ENCODE data around the gene OMA1. TPM values are rescaled to one million over a fixed set of nuclear protein-coding genes. Genes with fewer than 3 reads are reported as not detected.

Gene OMA1
- polyA plus RNA-seq, 1 experiment: 17.3 TPM

DNA sequence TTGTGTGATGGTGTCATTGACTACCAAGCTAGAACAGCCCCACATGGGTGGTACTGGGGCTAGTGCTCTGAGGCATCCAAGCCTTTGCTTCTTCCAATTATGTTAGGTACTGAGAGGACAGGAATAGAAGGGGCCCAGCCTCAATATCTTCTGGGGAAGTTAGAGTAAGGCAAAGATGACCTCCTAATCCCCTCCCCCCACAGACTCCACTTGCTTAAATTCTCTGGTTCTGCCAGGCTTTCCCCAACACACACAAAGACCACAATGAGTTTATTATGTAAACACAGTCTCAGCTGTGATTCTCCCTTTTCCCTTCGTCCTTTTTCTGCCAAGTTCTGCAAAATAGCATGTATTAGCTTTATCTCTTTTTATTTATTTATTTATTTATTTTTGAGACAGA, 33.7 kb upstream of the OMA1 start:
- ChIA-PET CTCF (interaction anchor here (1.5 to 3.2 kb wide), 3 partner anchors 33 to 72 kb away, joined by 5 to 15 read pairs (median 8); partner anchors contain the start of gene OMA1), POLR2A (no interaction called here)
- no peak for TF ChIP-seq CTCF (IDR thresholded peaks at IDR 0.05; ENCODE audit: low read depth, low read length)

GRCh38 chr1:58577654-58578030, 31.1 kb upstream of the OMA1 start:
- peaks cover 9% of the 10 kb centered on the region; the same call in 1 of the 2 replicates for H3K9me3 ChIP-seq (ENCODE audit: control insufficient read depth, insufficient read depth, low read length)
- no peak overlapping the region for H3K27ac ChIP-seq (ENCODE audit: low read depth, low read length)
- H3K27me3 ChIP-seq (ENCODE audit: control insufficient read depth, insufficient read depth, low read length): peaks cover 50% of the 10 kb centered on the region
- ChIA-PET CTCF (interaction anchor here (1.1 to 1.6 kb wide), 2 partner anchors 30 to 62 kb away, joined by 3 to 6 read pairs; no protein-coding TSS in a partner anchor), POLR2A (no interaction called here)
- no peak for DNase-seq (ENCODE audit: low read depth, low spot score)
- no peak overlapping the region for H3K4me3 ChIP-seq (ENCODE audit: low read depth, low read length)
- TF ChIP-seq CTCF (IDR thresholded peaks at IDR 0.05; ENCODE audit: low read depth, low read length): no peak

More for the DNA sequence above, 33.7 kb upstream of the OMA1 start:
- H3K27ac ChIP-seq (ENCODE audit: low read depth, low read length): no peak overlapping the region
- DNase-seq (ENCODE audit: low read depth, low spot score): no peak
- H3K4me3 ChIP-seq (ENCODE audit: low read depth, low read length): no peak overlapping the region
- H3K27me3 ChIP-seq (ENCODE audit: control insufficient read depth, insufficient read depth, low read length): peaks cover 26% of the 10 kb centered on the region
- H3K9me3 ChIP-seq (ENCODE audit: control insufficient read depth, insufficient read depth, low read length): peaks cover 9% of the 10 kb centered on the region; the same call in 1 of the 2 replicates

DNA sequence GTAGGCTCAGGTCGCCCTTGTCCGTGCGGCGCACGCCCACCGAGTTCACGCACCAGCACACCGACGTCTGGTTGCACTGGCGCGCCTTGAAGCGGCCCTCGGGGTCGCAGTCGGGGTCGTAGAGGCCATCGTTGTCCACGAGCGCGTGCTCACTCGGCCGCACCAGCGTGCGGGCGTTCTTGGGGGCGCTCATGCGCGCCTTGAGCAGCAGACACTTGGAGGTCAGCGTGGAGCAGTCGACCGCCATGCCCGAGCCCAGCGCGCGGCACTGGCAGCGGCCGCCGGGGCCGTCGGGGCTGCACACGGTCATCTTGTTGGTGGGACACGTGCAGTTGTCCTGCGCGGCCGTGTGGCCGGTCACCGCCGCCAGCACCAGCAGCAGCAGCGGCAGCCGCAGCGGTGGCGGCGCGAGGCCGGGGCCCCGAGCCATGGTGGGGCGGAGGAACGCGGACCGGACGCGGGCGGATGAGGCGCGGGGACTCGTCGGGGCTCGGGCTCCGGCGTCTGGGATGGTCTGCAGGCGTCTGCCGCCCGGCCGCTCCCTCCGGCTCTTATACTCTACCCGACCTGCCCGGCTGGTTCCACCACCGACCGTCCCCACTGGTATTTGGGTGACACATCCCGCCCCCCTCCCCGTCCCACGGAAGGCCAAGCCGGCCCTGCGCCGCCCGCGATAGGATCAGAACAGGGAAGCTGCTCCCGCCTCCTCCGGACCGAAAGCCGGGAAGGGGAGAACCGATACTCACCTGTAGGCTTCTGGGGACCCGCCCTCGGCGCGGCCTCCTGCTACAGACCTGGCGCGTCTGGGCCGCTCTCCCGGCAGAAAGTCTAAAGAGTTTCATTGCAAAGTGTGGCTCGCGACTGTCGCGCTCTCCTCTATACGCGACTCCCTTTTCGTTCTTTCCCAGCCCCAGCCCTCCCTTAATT, 30.5 kb upstream of the OMA1 start, which contains the start of gene TACSTD2:
Gene TACSTD2 (minus strand): TSS at position 526 of the 927 bp plus-strand sequence. CDS start 96 bp downstream, at position 430.
- Histone ChIP-seq H3K27me3 (ENCODE audit: control insufficient read depth, insufficient read depth, low read length) (peaks cover 55% of the 10 kb centered on the region), H3K27ac (ENCODE audit: low read depth, low read length) (no peak within 1 kb of the TSS), H3K4me3 (ENCODE audit: low read depth, low read length) (peak within 1 kb of the TSS; percentile 27), H3K9me3 (ENCODE audit: control insufficient read depth, insufficient read depth, low read length) (peaks cover 9% of the 10 kb centered on the region; the same call in 1 of the 2 replicates)
- no peak for TF ChIP-seq CTCF (IDR thresholded peaks at IDR 0.05; ENCODE audit: low read depth, low read length)
- no peak for DNase-seq (ENCODE audit: low read depth, low spot score)
- ChIA-PET POLR2A (no interaction called here), CTCF (interaction anchor here (1.6 kb wide), 1 partner anchor 30 kb away, joined by 3 read pairs; no protein-coding TSS in a partner anchor)

DNA sequence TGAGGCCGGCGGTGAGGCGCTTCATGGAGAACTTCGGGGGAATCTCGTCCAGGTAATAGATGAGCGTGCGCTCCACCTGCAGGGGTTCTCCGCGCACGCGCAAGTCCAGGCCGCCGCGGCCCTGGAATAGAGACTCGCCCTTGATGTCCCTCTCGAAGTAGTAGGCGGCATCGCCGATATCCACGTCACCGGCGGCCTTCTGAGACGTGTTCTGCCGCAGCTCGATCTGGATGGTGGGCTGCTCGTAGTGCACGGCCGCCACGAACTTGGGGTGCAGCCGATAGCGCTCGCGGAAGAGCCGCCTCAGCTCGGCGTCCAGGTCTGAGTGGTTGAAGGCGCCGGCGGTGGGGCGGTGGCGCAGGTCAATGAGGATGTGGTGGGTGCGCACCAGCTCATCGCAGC, 29.8 kb upstream of the OMA1 start:
- no peak for DNase-seq (ENCODE audit: low read depth, low spot score)
- POLR2A ChIA-PET: no interaction called here
- Histone ChIP-seq H3K27ac (ENCODE audit: low read depth, low read length) (no peak overlapping the region), H3K9me3 (ENCODE audit: control insufficient read depth, insufficient read depth, low read length) (peaks cover 9% of the 10 kb centered on the region; the same call in 1 of the 2 replicates), H3K27me3 (ENCODE audit: control insufficient read depth, insufficient read depth, low read length) (peaks cover 56% of the 10 kb centered on the region), H3K4me3 (ENCODE audit: low read depth, low read length) (peak overlapping the region; percentile 27; the same call in 1 of the 2 replicates)
- no peak for TF ChIP-seq CTCF (IDR thresholded peaks at IDR 0.05; ENCODE audit: low read depth, low read length)
- CTCF ChIA-PET: no interaction called here
